SK-N-SH (cell line): ENCODE measurements around the gene NAV2. TPM values are rescaled to one million over a fixed set of nuclear protein-coding genes. Genes with fewer than 3 reads are reported as not detected.

Experiments used
- CTCF ChIA-PET: fragments of 300-600, 350-600 bp; formaldehyde crosslinking; extraction: SDS; loops from one replicate; lab custom pipeline; 2021; lab: Yijun Ruan, JAX
- POLR2A ChIA-PET: fragments of 350-600 bp; sonication (Branson Sonifier 250); formaldehyde crosslinking; extraction: SDS; loops from one replicate; lab custom pipeline; 2020; ENCODE audit warnings: antibody characterized with exemption, inconsistent platforms; lab: Yijun Ruan, JAX
- DNase-seq: peaks from one replicate; pipeline ENCODE4 v3.0.0; 2012
- H2AFZ ChIP-seq: fragments of 200-600 bp; sonication (generic); 2 replicates; pipeline ENCODE4 v1.8.1; 2016; ENCODE audit warnings: antibody characterized with exemption, mild to moderate bottlenecking, low read depth
- H3F3A ChIP-seq: fragments of 200-600 bp; sonication (generic); replicated peaks from 2 replicates; pipeline ENCODE3; 2016; ENCODE audit warnings: antibody characterized with exemption, mild to moderate bottlenecking; ENCODE audit not compliant: insufficient read depth
- H3K27ac ChIP-seq, 2 experiments: fragments of 200-500 bp in 1 of 2; fragments of 200-600 bp in 1 of 2; sonication (Bioruptor generic) in 1 of 2; sonication (generic), shearing (Covaris generic) in 1 of 2; 2 replicates each; pipeline versions ENCODE4 v1.5.1 to v1.6.1; 2014 to 2016; ENCODE audit warnings: low read depth in 2 of 2, inconsistent platforms in 1 of 2, low read length in 1 of 2, mild to moderate bottlenecking in 1 of 2, mixed read lengths in 1 of 2
- H3K27me3 ChIP-seq: fragments of 200-600 bp; sonication (generic), shearing (Covaris generic); 2 replicates; pipeline ENCODE4 v1.6.1; 2016; ENCODE audit warnings: mixed run types; ENCODE audit not compliant: insufficient read depth
- H3K36me3 ChIP-seq, 2 experiments: fragments of 200-500 bp in 1 of 2; fragments of 200-600 bp in 1 of 2; sonication (Bioruptor generic) in 1 of 2; sonication (generic) in 1 of 2; replicated peaks in 1 of 2; 2 replicates each; pipeline versions ENCODE3 to v1.5.1; 2014 to 2016; ENCODE audit warnings: low read length in 1 of 2, mild to moderate bottlenecking in 1 of 2; ENCODE audit not compliant: insufficient read depth in 2 of 2, control insufficient read depth in 1 of 2
- H3K4me1 ChIP-seq, 2 experiments: fragments of 200-500 bp in 1 of 2; fragments of 200-600 bp in 1 of 2; sonication (Bioruptor generic) in 1 of 2; sonication (generic), shearing (Covaris generic) in 1 of 2; 2 replicates each; pipeline versions ENCODE4 v1.5.1 to v1.6.1; 2014 to 2016; ENCODE audit warnings: low read depth in 1 of 2, low read length in 1 of 2, mixed run types in 1 of 2; ENCODE audit not compliant: insufficient read depth in 2 of 2, control insufficient read depth in 1 of 2
- H3K4me2 ChIP-seq: fragments of 200-600 bp; sonication (generic), shearing (Covaris generic); 2 replicates; pipeline ENCODE4 v1.6.1; 2017; ENCODE audit warnings: mixed run types
- H3K4me3 ChIP-seq, 2 experiments: fragments of 200-500 bp in 1 of 2; fragments of 200-600 bp in 1 of 2; sonication (Bioruptor generic) in 1 of 2; sonication (generic), shearing (Covaris generic) in 1 of 2; 2 replicates each; pipeline versions ENCODE4 v1.5.1 to v1.8.1; 2014 to 2016; ENCODE audit warnings: low read depth in 2 of 2, inconsistent platforms in 1 of 2, low read length in 1 of 2, mild to moderate bottlenecking in 1 of 2, mixed read lengths in 1 of 2, moderate library complexity in 1 of 2
- H3K79me2 ChIP-seq: fragments of 200-600 bp; sonication (generic); 2 replicates; pipeline ENCODE4 v1.8.1; 2017; ENCODE audit warnings: mild to moderate bottlenecking; ENCODE audit not compliant: insufficient read depth
- H3K9ac ChIP-seq: fragments of 200-600 bp; sonication (generic); 2 replicates; pipeline ENCODE4 v1.6.1; 2017; ENCODE audit warnings: mixed run types
- H3K9me2 ChIP-seq: fragments of 200-600 bp; sonication (generic); 2 replicates; pipeline ENCODE4 v1.6.1; 2017; ENCODE audit warnings: mixed run types
- H3K9me3 ChIP-seq: fragments of 200-600 bp; sonication (generic); 2 replicates; pipeline ENCODE4 v1.6.1; 2017; ENCODE audit warnings: mixed run types, mild to moderate bottlenecking, moderate library complexity
- H4K20me1 ChIP-seq: fragments of 200-600 bp; sonication (generic); 2 replicates; pipeline ENCODE4 v1.6.1; 2017; ENCODE audit warnings: mild to moderate bottlenecking, mixed run types; ENCODE audit not compliant: insufficient read depth
- CHD2 ChIP-seq: fragments of 150-350 bp; IDR thresholded peaks from 2 replicates; pipeline ENCODE4 v1.6.1; 2018; ENCODE audit warnings: low read length; ENCODE audit not compliant: partially characterized antibody
- EP300 ChIP-seq, 2 experiments: IDR thresholded peaks; 2 replicates each; pipeline versions ENCODE4 v1.4.0 to v1.6.1; 2012; ENCODE audit warnings: borderline replicate concordance in 1 of 2, low read depth in 1 of 2, low read length in 1 of 2
- EZH2phosphoT487 ChIP-seq: fragments of 200-600 bp; sonication (generic); IDR thresholded peaks from 2 replicates; pipeline ENCODE4 v1.6.1; 2017; ENCODE audit warnings: low read depth, mixed run types, mild to moderate bottlenecking, antibody characterized with exemption, moderate library complexity, borderline replicate concordance
- GATA2 ChIP-seq: sonication (generic); formaldehyde crosslinking; IDR thresholded peaks from 2 replicates; pipeline ENCODE4 v1.5.0; 2020; ENCODE audit warnings: mild to moderate bottlenecking, missing genetic modification reagents
- IRF3 ChIP-seq: fragments of 150-350 bp; IDR thresholded peaks from 2 replicates; pipeline ENCODE4 v1.6.1; 2016; ENCODE audit warnings: mild to moderate bottlenecking, low read depth, low read length
- MEF2A ChIP-seq: IDR thresholded peaks from 2 replicates; pipeline ENCODE4 v1.4.0; 2012; ENCODE audit warnings: low read depth, borderline replicate concordance
- MXI1 ChIP-seq: IDR thresholded peaks from 2 replicates; pipeline ENCODE4 v1.6.1; 2012; ENCODE audit warnings: mild to moderate bottlenecking, low read depth, low read length, improper control_type of control experiment
- NFIC ChIP-seq: IDR thresholded peaks from 2 replicates; pipeline ENCODE4 v1.4.0; 2012; ENCODE audit warnings: borderline replicate concordance
- PBX3 ChIP-seq: IDR thresholded peaks from 2 replicates; pipeline ENCODE4; 2012
- RAD21 ChIP-seq: IDR thresholded peaks from 2 replicates; pipeline ENCODE4 v1.6.1; 2012; ENCODE audit warnings: mild to moderate bottlenecking, low read length
- RFX5 ChIP-seq: IDR thresholded peaks from 2 replicates; pipeline ENCODE4 v1.6.1; 2012; ENCODE audit warnings: mild to moderate bottlenecking, improper control_type of control experiment, low read length
- RXRA ChIP-seq: IDR thresholded peaks from 2 replicates; pipeline ENCODE4 v1.4.0; 2012; ENCODE audit warnings: low read depth, mild to moderate bottlenecking, borderline replicate concordance
- TAF1 ChIP-seq: IDR thresholded peaks from 2 replicates; pipeline ENCODE4 v1.6.1; 2012; ENCODE audit warnings: low read depth, mild to moderate bottlenecking, low read length, moderate library complexity, borderline replicate concordance
- TCF12 ChIP-seq: IDR thresholded peaks from 2 replicates; pipeline ENCODE4 v1.4.0; 2012
- WGBS: methylation state at CpG from one replicate; pipeline ENCODE4 v1.1.6; 2017; ENCODE audit warnings: low lambda C conversion rate; 5-methylcytosine and 5-hydroxymethylcytosine counted together
- polyA plus RNA-seq, 3 experiments: library from polyadenylated mRNA; depleted of rRNA; stranded (reverse); fragments of >200 nt; gene quantifications; 2 replicates each; pipeline ENCODE4 v1.2.3, GENCODE V29; 2012

The NAV2 gene
- polyA plus RNA-seq, 1 of the 3 experiments (the other 2 are of a cell fraction), result 26.2 TPM

- H3K4me3 ChIP-seq, result no peak overlapping the region
- peaks cover 96% of the 10 kb centered on the region for H3K79me2 ChIP-seq
- no peak for DNase-seq
- peaks cover 36 to 43% of the 10 kb centered on the region in 2 experiments for H3K36me3 ChIP-seq
- ChIA-PET CTCF (interaction anchor here (1.8 kb wide), 1 partner anchor 36 kb away, joined by 5 read pairs; no protein-coding TSS in a partner anchor), POLR2A (no interaction called here)
- no peak overlapping the region for H2AFZ ChIP-seq
- H3K27me3 ChIP-seq, result no peaks in the 10 kb centered on the region
- no peak overlapping the region; a peak in 1 of 4 replicates for H3K27ac ChIP-seq
- H3K9me3 ChIP-seq, result no peaks in the 10 kb centered on the region
- peaks cover 19% of the 10 kb centered on the region for H3F3A ChIP-seq
- H3K9me2 ChIP-seq, result no peaks in the 10 kb centered on the region
- WGBS, result 95% methylated on average over 1 of the region's 1 CpG
- H3K4me1 ChIP-seq, result peaks cover 5 to 49% of the 10 kb centered on the region in 2 experiments
- TF ChIP-seq TCF12 (no peak), GATA2 (CRISPR knock-in tag) (no peak)
- H4K20me1 ChIP-seq, result peaks cover 87% of the 10 kb centered on the region
- H3K9ac ChIP-seq, result no peak overlapping the region
- H3K4me2 ChIP-seq, result no peak overlapping the region
These were observed 154.4 kb downstream of the NAV2 start for GRCh38 chr11:19867064-19867463.

- Histone ChIP-seq H3K9me2 (no peaks in the 10 kb centered on the region), H3K4me2 (peak overlapping the region; percentile 46; the same call in 1 of the 2 replicates), H2AFZ (no peak overlapping the region), H3K27ac (peak overlapping the region; percentile 49 to 56; a peak in 3 of 4 replicates), H3K79me2 (peaks cover 96% of the 10 kb centered on the region), H3K4me1 (peaks cover 5 to 54% of the 10 kb centered on the region in 2 experiments), H3K4me3 (no peak overlapping the region), H3K27me3 (no peaks in the 10 kb centered on the region), H4K20me1 (peaks cover 85% of the 10 kb centered on the region), H3K36me3 (peaks cover 30 to 47% of the 10 kb centered on the region in 2 experiments), H3F3A (peaks cover 19% of the 10 kb centered on the region), H3K9ac (no peak overlapping the region), H3K9me3 (no peaks in the 10 kb centered on the region)
- peak; percentile 31 for DNase-seq
- TF ChIP-seq RXRA (peak; percentile 47; the same call in 1 of the 2 replicates), EP300 (IDR thresholded peaks at IDR 0.05; ENCODE audit: borderline replicate concordance in 1 of 2, low read depth in 1 of 2, low read length in 1 of 2) (peak in 1 of 2 experiments; percentile 49; a peak in 1 of 4 replicates), RAD21 (no peak), PBX3 (peak; percentile 30; the same call in 1 of the 2 replicates), TAF1 (no peak), CHD2 (no peak), NFIC (peak; percentile 79), RFX5 (no peak), IRF3 (no peak), MXI1 (no peak), EZH2phosphoT487 (no peak), MEF2A (peak; percentile 78; the same call in 1 of the 2 replicates), TCF12 (peak; percentile 77)
- WGBS, result 69% methylated on average over 6 of the region's 6 CpGs
- CTCF ChIA-PET, result interaction anchor here (0.8 to 1.8 kb wide), 2 partner anchors 35 to 311 kb away, joined by 3 to 5 read pairs; no protein-coding TSS in a partner anchor
- POLR2A ChIA-PET, result no interaction called here
These were observed 155.7 kb downstream of the NAV2 start for GRCh38 chr11:19868281-19868821.
